Duodenal mucosa (tissue), 2 donors: ENCODE results near the gene SFT2D1.

Experiments
- H3K27ac ChIP-seq: one replicate; pipeline ENCODE4 v1.7.0; 2013; ENCODE audit warnings: low read depth, low read length
- H3K27me3 ChIP-seq, 2 donors: one replicate each; pipeline ENCODE4 v1.7.0; 2013; ENCODE audit warnings: low read length in 2 of 2, control low read depth in 1 of 2; ENCODE audit not compliant: insufficient read depth in 2 of 2, control insufficient read depth in 1 of 2
- H3K36me3 ChIP-seq, 2 donors: one replicate each; pipeline ENCODE4 v1.7.0; 2013; ENCODE audit warnings: low read length in 2 of 2, control low read depth in 1 of 2; ENCODE audit not compliant: insufficient read depth in 2 of 2, control insufficient read depth in 1 of 2
- H3K4me1 ChIP-seq, 2 donors: one replicate each; pipeline ENCODE4 v1.7.0; 2013; ENCODE audit warnings: low read length in 2 of 2, control low read depth in 1 of 2; ENCODE audit not compliant: insufficient read depth in 2 of 2, control insufficient read depth in 1 of 2
- H3K4me3 ChIP-seq, 2 donors: one replicate each; pipeline ENCODE4 v1.7.0; 2013; ENCODE audit warnings: low read length in 2 of 2, low read depth in 1 of 2
- H3K9ac ChIP-seq, 2 donors: one replicate each; pipeline ENCODE4 v1.7.0; 2013; ENCODE audit warnings: low read length in 2 of 2, low read depth in 1 of 2
- H3K9me3 ChIP-seq, 2 donors: one replicate each; pipeline ENCODE4 v1.7.0; 2013; ENCODE audit warnings: low read length in 2 of 2, control low read depth in 1 of 2; ENCODE audit not compliant: control insufficient read depth in 1 of 2

The SFT2D1 gene

DNA sequence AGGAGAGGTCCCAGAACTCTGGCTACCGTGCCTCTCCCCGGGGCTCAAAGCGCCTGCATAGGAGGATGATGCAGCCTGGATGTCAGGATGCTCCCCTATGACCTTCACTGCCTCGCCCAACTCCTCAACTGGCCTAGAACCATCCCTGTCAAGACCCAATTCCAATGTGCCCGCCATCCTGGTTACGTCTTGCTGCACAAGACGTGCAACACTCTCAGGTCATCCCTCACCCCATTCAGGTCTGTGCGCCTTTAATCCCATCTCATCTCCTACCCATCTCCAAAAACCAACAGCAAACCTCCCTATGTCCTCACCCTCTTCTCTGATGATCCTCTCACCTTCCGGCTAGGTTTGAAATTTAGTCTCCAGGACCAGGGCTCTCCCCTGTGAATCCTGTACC is 3.5 kb downstream of the SFT2D1 start:
- Histone ChIP-seq H3K4me1 (peaks cover 27 to 33% of the 10 kb centered on the region in 2 donors), H3K9ac (no peak overlapping the region), H3K4me3 (no peak overlapping the region), H3K9me3 (no peaks in the 10 kb centered on the region), H3K27ac (no peak overlapping the region), H3K36me3 (peaks cover 11 to 41% of the 10 kb centered on the region in 2 donors), H3K27me3 (no peaks in the 10 kb centered on the region)

GRCh38 chr6:166336847-166337246 is 5.5 kb downstream of the SFT2D1 start:
- H3K36me3 ChIP-seq: peaks cover 11 to 46% of the 10 kb centered on the region in 2 donors
- H3K9ac ChIP-seq: no peak overlapping the region
- no peaks in the 10 kb centered on the region for H3K27me3 ChIP-seq
- H3K9me3 ChIP-seq: no peaks in the 10 kb centered on the region
- no peak overlapping the region for H3K27ac ChIP-seq
- H3K4me1 ChIP-seq: peaks cover 21 to 45% of the 10 kb centered on the region in 2 donors
- H3K4me3 ChIP-seq: no peak overlapping the region

GRCh38 chr6:166335378-166336302 is 6.7 kb downstream of the SFT2D1 start:
- Histone ChIP-seq H3K9ac (no peak overlapping the region), H3K27ac (no peak overlapping the region), H3K27me3 (no peaks in the 10 kb centered on the region), H3K36me3 (peaks cover 11 to 46% of the 10 kb centered on the region in 2 donors), H3K4me3 (no peak overlapping the region), H3K4me1 (peaks cover 24 to 41% of the 10 kb centered on the region in 2 donors), H3K9me3 (no peaks in the 10 kb centered on the region)

- no peak overlapping the region for H3K4me3 ChIP-seq
- H3K36me3 ChIP-seq: peaks cover 11 to 46% of the 10 kb centered on the region in 2 donors
- H3K4me1 ChIP-seq: peaks cover 16 to 35% of the 10 kb centered on the region in 2 donors
- no peaks in the 10 kb centered on the region for H3K9me3 ChIP-seq
- H3K27me3 ChIP-seq: no peaks in the 10 kb centered on the region
- H3K9ac ChIP-seq: no peak overlapping the region
- H3K27ac ChIP-seq: no peak overlapping the region
Measured at GRCh38 chr6:166334878-166335277, 7.5 kb downstream of the SFT2D1 start.

DNA sequence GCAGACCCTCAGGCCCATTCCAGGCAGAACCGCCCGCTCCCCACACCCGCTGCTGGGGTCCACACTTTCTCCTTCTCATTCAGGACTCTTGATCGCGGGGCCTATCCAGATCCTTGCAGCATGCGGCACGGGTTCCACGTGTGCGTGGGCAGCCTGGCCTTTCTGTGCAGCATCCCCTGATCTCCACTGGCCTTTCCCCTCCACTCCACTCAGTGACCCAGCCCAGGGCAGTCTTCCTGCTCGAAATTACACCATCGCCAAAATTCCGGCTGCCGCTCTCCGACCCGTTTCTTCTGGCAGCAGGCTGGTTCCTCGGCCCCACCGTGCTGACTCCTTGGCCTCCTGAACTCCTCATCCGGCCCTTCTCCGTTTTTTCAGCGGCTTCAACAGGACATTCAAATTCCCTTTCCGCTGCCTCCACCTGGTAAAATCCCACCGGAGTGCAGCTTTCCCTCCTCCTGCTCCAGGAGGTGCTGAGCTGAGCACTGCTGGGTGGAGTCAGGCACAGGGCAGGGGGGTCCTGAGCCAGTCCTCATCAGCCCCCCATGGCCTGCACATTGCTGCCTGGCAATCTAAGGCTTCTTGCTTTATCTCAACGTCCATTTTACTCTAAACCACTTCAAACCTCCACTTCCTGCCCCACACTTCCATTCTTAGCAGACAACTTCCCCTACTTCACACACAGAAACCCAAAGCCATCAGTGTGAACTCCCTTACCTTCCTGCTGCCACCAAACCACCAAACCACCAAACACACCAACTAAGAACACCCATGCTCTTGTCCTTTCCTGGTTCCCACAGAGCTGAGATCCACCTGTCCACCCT is 9.0 kb downstream of the SFT2D1 start:
- Histone ChIP-seq H3K4me3 (no peak overlapping the region), H3K9me3 (no peaks in the 10 kb centered on the region), H3K4me1 (peaks cover 5 to 26% of the 10 kb centered on the region in 2 donors), H3K36me3 (peaks cover 12 to 51% of the 10 kb centered on the region in 2 donors), H3K27ac (no peak overlapping the region), H3K9ac (no peak overlapping the region), H3K27me3 (no peaks in the 10 kb centered on the region)

- H3K27me3 ChIP-seq: no peaks in the 10 kb centered on the region
- no peak overlapping the region for H3K27ac ChIP-seq
- H3K9ac ChIP-seq: no peak overlapping the region
- H3K4me3 ChIP-seq: no peak overlapping the region
- peaks cover 4 to 43% of the 10 kb centered on the region in 2 donors for H3K36me3 ChIP-seq
- peaks cover 5 to 26% of the 10 kb centered on the region in 2 donors for H3K4me1 ChIP-seq
- H3K9me3 ChIP-seq: no peaks in the 10 kb centered on the region
Measured at GRCh38 chr6:166331503-166332415, 10.6 kb downstream of the SFT2D1 start.

GRCh38 chr6:166330612-166331011 is 11.7 kb downstream of the SFT2D1 start:
- Histone ChIP-seq H3K27me3 (no peaks in the 10 kb centered on the region), H3K27ac (no peak overlapping the region), H3K4me3 (no peak overlapping the region), H3K4me1 (peaks cover 5 to 29% of the 10 kb centered on the region in 2 donors), H3K9ac (no peak overlapping the region), H3K36me3 (peaks cover 10 to 48% of the 10 kb centered on the region in 2 donors), H3K9me3 (no peaks in the 10 kb centered on the region)

DNA sequence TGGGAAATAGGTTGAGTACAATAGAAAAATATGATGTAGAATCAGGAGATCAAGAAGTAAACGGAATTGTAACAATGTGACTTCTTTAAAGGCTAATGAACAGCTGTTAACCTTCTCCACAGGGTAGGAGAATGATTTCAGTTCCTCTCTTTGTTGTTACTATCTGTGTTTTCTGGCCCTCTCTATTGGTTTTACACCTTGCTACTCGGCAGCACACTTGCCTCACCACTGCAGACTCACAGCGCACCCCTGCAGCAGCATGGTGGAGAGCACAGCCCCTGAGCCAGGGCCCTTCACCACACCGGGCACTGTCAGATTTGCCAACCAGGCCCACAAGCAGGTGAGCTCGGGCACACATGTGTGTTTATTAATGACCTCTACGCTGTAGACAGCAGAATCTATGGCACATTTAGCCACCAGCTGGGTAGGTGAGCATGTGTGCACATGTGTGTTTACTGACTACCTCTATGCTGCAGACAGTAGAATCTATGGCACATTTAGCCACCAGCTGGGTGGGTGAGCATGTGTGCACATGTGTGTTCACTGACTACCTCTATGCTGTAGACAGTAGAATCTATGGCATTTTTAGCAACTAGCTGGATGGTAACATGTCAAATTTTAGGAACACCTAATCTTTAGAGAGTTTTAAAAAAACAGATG is 16.8 kb downstream of the SFT2D1 start:
- H3K9me3 ChIP-seq: no peaks in the 10 kb centered on the region
- H3K27ac ChIP-seq: no peak overlapping the region
- H3K4me3 ChIP-seq: no peak overlapping the region
- H3K36me3 ChIP-seq: peaks cover 19 to 57% of the 10 kb centered on the region in 2 donors
- H3K9ac ChIP-seq: no peak overlapping the region
- peaks cover 0 to 5% of the 10 kb centered on the region in 2 donors for H3K4me1 ChIP-seq
- H3K27me3 ChIP-seq: no peaks in the 10 kb centered on the region

DNA sequence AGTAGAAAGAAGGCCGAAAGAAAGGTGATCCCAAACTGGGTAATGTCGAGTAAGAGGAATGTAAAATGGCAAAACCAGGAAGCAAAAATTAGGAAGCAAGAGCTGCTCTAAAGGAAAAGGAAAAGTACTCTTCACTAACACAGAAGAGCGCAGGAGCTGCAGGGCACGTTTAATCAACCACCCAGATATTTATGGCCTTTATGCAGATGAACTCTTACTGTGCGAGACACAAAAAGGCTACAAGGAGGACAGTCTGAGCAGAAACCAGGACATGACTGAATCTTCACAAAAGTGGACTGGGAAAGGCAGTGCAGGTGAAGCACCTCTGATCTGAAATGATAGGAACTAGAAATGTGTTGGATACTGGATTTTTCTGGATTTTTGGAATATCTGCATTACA is 18.9 kb downstream of the SFT2D1 start:
- Histone ChIP-seq H3K36me3 (peaks cover 19 to 50% of the 10 kb centered on the region in 2 donors), H3K4me3 (no peak overlapping the region), H3K27me3 (no peaks in the 10 kb centered on the region), H3K27ac (no peak overlapping the region), H3K4me1 (peaks cover 0 to 5% of the 10 kb centered on the region in 2 donors), H3K9ac (no peak overlapping the region), H3K9me3 (no peaks in the 10 kb centered on the region)
